Measurements from ENCODE around the gene SRC.

DNA sequence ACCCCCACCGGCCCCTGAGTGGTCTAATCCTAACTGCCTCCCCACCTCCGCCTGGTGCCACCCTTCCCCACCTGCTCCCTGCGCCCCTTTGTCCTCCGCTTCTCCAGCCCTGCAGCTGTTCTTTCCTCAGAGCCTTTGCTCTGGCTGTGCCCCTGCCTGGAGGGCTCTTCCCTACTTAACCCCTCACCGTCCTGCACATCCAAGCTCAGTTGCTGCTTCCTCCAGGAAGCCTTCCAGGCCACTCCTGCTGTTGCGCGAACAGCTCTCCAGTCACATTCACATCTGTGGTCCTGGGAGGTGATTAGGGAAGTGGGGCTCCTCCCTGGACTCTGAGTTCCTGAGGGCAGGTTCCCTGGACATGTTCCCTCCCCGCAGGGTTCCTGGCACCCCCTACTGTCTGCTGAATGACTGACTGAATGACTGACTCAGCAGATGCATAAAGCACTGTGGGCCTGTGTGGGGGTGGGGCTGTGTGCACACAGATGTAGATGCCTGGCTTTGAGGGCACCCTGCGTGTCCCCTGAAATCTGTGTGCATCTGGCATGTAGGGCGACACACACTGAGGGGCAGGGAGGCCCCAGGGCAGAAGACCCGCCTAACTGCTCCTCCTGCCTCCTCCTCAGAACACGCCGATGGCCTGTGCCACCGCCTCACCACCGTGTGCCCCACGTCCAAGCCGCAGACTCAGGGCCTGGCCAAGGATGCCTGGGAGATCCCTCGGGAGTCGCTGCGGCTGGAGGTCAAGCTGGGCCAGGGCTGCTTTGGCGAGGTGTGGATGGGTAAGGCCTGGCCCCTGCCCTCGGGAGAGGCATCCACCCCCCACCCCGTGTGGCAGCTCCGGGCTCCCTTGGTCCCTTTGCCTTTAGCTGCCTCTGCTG lies 51.4 kb downstream of the SRC start:
- TF ChIP-seq NFIC (IDR thresholded peaks at IDR 0.05; ENCODE audit: borderline replicate concordance) (no peak), RFX5 (IDR thresholded peaks at IDR 0.05; ENCODE audit: low read length) (no peak), EZH2phosphoT487 (IDR thresholded peaks at IDR 0.05; ENCODE audit: borderline replicate concordance, low read depth) (no peak)
- TF ChIP-seq, protein P1, sequence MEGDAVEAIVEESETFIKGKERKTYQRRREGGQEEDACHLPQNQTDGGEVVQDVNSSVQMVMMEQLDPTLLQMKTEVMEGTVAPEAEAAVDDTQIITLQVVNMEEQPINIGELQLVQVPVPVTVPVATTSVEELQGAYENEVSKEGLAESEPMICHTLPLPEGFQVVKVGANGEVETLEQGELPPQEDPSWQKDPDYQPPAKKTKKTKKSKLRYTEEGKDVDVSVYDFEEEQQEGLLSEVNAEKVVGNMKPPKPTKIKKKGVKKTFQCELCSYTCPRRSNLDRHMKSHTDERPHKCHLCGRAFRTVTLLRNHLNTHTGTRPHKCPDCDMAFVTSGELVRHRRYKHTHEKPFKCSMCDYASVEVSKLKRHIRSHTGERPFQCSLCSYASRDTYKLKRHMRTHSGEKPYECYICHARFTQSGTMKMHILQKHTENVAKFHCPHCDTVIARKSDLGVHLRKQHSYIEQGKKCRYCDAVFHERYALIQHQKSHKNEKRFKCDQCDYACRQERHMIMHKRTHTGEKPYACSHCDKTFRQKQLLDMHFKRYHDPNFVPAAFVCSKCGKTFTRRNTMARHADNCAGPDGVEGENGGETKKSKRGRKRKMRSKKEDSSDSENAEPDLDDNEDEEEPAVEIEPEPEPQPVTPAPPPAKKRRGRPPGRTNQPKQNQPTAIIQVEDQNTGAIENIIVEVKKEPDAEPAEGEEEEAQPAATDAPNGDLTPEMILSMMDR (IDR thresholded peaks at IDR 0.05), result no peak

Data from SK-N-SH (cell line).